Umbilical cord (tissue), 2 donors: Measurements from ENCODE around the gene DDIT4L. TPM values are rescaled to one million over a fixed set of nuclear protein-coding genes. Genes with fewer than 3 reads are reported as not detected.
"Not testable (repeated sequence)": the region's sequence is repeated elsewhere in the genome, so short reads cannot be mapped to it uniquely, and the experiment has no call there.

ENCODE experiments used
- DNase-seq: peaks from one replicate; pipeline ENCODE4 v3.0.0-alpha.2; 2015; ENCODE audit warnings: low spot score
- total RNA-seq: library from RNA; depleted of rRNA; stranded (reverse); fragments of >200 nt; gene quantifications from one replicate; pipeline ENCODE4 v1.2.3, GENCODE V29; 2014; ENCODE audit warnings: low replicate concordance; ENCODE audit not compliant: insufficient read depth

The DDIT4L gene
- total RNA-seq, 1 donor from 2014 or later, result 2.2 TPM

DNA sequence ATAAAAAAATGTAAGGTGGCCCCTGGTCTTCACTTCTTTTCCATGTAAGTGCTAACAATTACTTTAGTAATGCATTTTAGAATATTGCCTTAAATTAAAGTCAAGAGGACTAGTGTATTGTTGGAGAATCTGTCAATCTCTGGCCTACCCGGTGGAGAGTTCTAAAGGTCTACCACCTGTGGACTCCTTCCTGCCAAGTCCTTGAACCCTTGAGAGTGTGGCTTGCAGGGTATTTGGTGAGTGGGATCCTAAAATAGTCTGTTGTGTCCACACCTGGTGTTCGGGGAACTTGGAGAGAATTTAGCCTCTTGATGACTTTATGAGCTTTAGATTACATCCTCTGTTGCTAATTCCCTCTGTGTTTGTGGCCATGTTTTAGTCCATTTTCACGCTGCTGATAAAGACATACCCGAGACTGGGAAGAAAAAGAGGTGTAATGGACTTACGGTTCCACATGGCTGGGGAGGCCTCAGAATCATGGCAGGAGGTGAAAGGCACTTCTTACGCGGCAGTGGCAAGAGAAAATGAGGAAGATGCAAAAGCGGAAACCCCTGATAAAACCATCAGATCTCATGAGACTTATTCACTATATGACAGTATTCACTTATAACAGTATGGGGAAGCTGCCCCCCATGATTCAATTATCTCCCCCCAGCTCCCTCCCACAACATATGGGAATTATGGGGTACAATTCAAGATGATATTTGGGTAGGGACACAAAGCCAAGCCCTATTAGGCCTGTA lies 23.8 kb downstream of the DDIT4L start:
- DNase-seq, result no peak

GRCh38 chr4:100165809-100166208 lies 24.5 kb downstream of the DDIT4L start:
- no peak for DNase-seq

DNA sequence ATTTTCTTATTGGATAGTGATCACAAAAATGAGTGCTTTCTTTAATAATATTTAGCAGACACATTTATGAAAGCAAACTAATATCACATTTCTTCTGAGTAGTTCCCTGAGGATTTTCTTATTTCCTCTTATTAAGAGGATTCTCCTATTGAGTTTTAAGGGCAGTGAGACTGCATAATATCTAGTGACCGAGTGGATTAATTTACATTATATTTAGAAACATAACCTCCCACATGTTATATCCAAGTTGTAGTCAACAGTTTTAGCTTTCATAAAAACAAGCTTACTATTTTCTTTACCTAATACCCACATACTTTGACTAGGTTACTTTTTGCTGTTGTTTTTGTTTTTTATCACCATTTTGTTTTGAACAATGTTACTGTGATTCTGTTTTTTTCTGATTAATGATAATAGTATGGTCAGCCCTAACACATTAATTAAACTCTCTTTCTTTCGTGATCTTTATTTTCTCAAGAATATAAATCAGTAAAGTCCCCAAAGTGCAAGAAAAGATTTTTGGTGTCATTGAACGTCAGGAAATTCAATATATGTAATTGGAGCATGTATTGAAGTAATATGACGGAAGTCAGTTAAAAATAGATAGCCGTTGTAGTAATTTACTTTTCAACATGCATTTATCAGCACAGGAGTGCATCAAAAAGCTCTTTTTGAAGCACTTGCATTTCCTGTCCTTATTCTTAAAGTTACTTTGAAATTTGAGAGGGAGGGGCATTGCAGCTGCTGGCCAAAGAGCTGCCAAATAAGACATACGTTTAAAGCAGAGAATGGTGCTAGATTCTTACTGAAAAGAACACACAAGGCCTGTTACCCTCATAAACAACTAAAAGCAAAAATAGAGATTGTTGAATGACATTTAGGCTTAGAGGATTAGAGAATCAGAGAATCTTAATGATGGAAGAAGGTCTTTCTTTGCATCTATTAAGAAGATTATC lies 25.2 kb downstream of the DDIT4L start:
- DNase-seq, result no peak

- DNase-seq, result no peak
Measured at GRCh38 chr4:100162027-100162685, 28.1 kb downstream of the DDIT4L start.

- no peak for DNase-seq
Measured at GRCh38 chr4:100149190-100149589, 41.1 kb downstream of the DDIT4L start.

GRCh38 chr4:100147684-100148083 lies 42.6 kb downstream of the DDIT4L start:
- no peak for DNase-seq

DNA sequence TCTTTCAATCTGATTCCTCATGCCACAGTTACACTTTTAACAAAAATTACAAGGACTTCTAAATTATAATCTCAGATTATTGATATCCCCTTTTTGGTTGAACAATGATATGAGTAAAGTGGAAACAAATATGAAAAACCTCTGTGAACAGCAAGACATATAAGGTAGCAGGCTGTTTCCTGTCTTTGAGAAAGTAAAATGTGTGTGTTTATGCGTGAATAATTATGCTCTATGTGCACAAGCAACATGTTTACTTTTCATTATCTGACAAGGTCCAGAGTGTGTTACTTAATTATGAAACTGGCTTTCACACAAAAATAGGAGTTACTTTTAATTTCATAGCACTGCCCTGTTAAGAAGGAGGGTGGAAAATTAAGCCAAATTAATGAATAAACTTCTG lies 43.1 kb downstream of the DDIT4L start:
- DNase-seq, result no peak

DNA sequence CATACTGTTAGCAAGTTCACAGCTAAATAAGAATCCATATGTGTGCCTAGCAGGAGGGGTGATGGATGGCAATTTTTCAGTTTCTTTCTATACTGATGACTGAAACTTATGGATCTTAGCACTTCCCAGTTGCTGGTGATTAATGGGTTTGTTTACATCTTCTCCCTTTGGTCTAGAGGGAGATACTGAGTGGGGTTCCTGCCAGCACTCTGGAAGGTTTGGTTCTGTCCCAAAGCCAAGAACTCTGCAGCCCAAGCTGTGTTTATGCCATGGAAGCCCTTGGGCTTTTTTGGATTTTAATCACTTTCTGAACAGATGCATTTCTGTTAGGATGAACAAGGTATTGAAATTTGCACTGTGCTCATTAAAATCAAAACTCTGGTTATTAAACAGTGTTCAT lies 43.5 kb downstream of the DDIT4L start:
- no peak for DNase-seq

- DNase-seq, result not testable (repeated sequence)
Measured at GRCh38 chr4:100137320-100137719, 52.9 kb downstream of the DDIT4L start.

Other genes starting within 250 kb of the DDIT4L start
- gene DNAJB14, start 243.8 kb downstream of the DDIT4L start, total RNA-seq, result 71.3 TPM
- 82.8 TPM for gene H2AZ1, start 240.2 kb downstream of the DDIT4L start, total RNA-seq